Measurements from ENCODE around the gene CTPS1.

DNA sequence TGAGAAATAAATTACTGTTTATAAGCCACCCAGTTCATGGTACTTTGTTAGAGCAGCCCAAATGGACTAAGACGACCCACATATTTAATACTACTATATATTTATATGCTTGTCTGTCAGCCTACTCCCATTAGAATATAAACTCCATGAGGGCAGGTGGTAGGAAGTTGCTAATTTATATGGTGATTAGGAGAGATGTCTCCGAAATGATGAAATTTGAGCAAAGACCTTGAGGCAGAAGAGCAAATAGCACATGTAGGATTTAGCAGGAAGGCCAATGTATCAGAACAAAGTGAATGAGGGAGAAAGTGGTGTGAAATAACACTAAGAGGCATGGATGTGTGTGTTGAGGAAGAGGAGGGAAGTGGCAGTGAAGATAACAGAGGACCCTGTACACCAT, 52.7 kb downstream of the CTPS1 start:
- TF ChIP-seq, protein P1, sequence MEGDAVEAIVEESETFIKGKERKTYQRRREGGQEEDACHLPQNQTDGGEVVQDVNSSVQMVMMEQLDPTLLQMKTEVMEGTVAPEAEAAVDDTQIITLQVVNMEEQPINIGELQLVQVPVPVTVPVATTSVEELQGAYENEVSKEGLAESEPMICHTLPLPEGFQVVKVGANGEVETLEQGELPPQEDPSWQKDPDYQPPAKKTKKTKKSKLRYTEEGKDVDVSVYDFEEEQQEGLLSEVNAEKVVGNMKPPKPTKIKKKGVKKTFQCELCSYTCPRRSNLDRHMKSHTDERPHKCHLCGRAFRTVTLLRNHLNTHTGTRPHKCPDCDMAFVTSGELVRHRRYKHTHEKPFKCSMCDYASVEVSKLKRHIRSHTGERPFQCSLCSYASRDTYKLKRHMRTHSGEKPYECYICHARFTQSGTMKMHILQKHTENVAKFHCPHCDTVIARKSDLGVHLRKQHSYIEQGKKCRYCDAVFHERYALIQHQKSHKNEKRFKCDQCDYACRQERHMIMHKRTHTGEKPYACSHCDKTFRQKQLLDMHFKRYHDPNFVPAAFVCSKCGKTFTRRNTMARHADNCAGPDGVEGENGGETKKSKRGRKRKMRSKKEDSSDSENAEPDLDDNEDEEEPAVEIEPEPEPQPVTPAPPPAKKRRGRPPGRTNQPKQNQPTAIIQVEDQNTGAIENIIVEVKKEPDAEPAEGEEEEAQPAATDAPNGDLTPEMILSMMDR (IDR thresholded peaks at IDR 0.05; ENCODE audit: insufficient read depth, low read depth, low read length): no peak
- TF ChIP-seq EZH2 (IDR thresholded peaks at IDR 0.05; ENCODE audit: insufficient read depth, low read length): no peak
